ENCODE measurements around the gene PPM1A.

- no peak for TF ChIP-seq CTCF (conservative IDR thresholded peaks at IDR 0.05; ENCODE audit: low read depth, low read length)
- no peak for TF ChIP-seq EZH2 (IDR thresholded peaks at IDR 0.05; ENCODE audit: low read length, unreplicated experiment)
These were observed 4.6 kb downstream of the PPM1A start for GRCh38 chr14:60253649-60254048.

All from PC-3 (cell line).